COLO829 (cell line): Measurements from ENCODE around the gene MIX23.
"Not testable (repeated sequence)": the region's sequence is repeated elsewhere in the genome, so short reads cannot be mapped to it uniquely, and the experiment has no call there.

ENCODE experiments used
- DNase-seq: peaks from one replicate; pipeline ENCODE4 v3.0.0; 2012; ENCODE audit warnings: low spot score

MIX23 gene

GRCh38 chr3:122392868-122393844 is 10.1 kb upstream of the MIX23 start:
- DNase-seq: peak; percentile 84

- no peak for DNase-seq
These were observed 8.8 kb upstream of the MIX23 start for GRCh38 chr3:122391681-122392446.

- DNase-seq: no peak
These were observed 7.6 kb upstream of the MIX23 start for GRCh38 chr3:122390665-122391064.

GRCh38 chr3:122389892-122390291 is 6.9 kb upstream of the MIX23 start:
- no peak for DNase-seq

- DNase-seq: no peak
These were observed 6.2 kb upstream of the MIX23 start for GRCh38 chr3:122389197-122389596.

GRCh38 chr3:122387709-122388108 is 4.7 kb upstream of the MIX23 start:
- DNase-seq: no peak

GRCh38 chr3:122383771-122384697 is 1.0 kb upstream of the MIX23 start, which contains the start of gene FAM162A:
Gene FAM162A, plus strand, starts transcription at chr3:122384182. Its CDS starts 84 bp downstream, at chr3:122384266.
- DNase-seq: peak; percentile 96

- no peak for DNase-seq
These were observed 5.1 kb downstream of the MIX23 start for GRCh38 chr3:122377975-122378374.

GRCh38 chr3:122374034-122374433 is 9.0 kb downstream of the MIX23 start:
- no peak for DNase-seq

- DNase-seq: no peak
These were observed 16.7 kb downstream of the MIX23 start for GRCh38 chr3:122366379-122366749.

GRCh38 chr3:122365582-122366378 is 17.3 kb downstream of the MIX23 start:
- DNase-seq: not testable (repeated sequence)

- DNase-seq: no peak
These were observed 18.0 kb downstream of the MIX23 start for GRCh38 chr3:122365073-122365472.

- no peak for DNase-seq
These were observed 18.5 kb downstream of the MIX23 start for GRCh38 chr3:122364490-122364889.

- no peak for DNase-seq
These were observed 21.0 kb downstream of the MIX23 start for GRCh38 chr3:122362026-122362425.

- no peak for DNase-seq
These were observed 24.4 kb downstream of the MIX23 start for GRCh38 chr3:122358703-122359032.

GRCh38 chr3:122357828-122358702 is 25.0 kb downstream of the MIX23 start:
- no peak for DNase-seq

- peak; percentile 61 for DNase-seq
These were observed 26.6 kb downstream of the MIX23 start for GRCh38 chr3:122356402-122356801.

GRCh38 chr3:122355612-122356011 is 27.4 kb downstream of the MIX23 start:
- no peak for DNase-seq

GRCh38 chr3:122353893-122354401 is 29.1 kb downstream of the MIX23 start:
- no peak for DNase-seq

- DNase-seq: no peak
These were observed 29.8 kb downstream of the MIX23 start for GRCh38 chr3:122353215-122353614.
